ENCODE measurements around the gene ZDHHC17.

GRCh38 chr12:76852106-76852505, 88.2 kb downstream of the ZDHHC17 start:
- no peak for TF ChIP-seq CTCF (optimal IDR thresholded peaks at IDR 0.05 in 1 of 3, IDR thresholded peaks at IDR 0.05 in 1 of 3, conservative IDR thresholded peaks at IDR 0.05 in 1 of 3; ENCODE audit: extremely low read depth in 1 of 3, insufficient read depth in 2 of 3, low read length in 3 of 3)
- no peak for TF ChIP-seq EZH2 (IDR thresholded peaks at IDR 0.05; ENCODE audit: low read length)
